ENCODE measurements around the gene CD2AP. TPM values are rescaled to one million over a fixed set of nuclear protein-coding genes. Genes with fewer than 3 reads are reported as not detected.
"Not testable (repeated sequence)": the region's sequence is repeated elsewhere in the genome, so short reads cannot be mapped to it uniquely, and the experiment has no call there.

Gene CD2AP
- total RNA-seq, 2 donors from 2014 or later = 18.9 to 29.6 TPM

DNA sequence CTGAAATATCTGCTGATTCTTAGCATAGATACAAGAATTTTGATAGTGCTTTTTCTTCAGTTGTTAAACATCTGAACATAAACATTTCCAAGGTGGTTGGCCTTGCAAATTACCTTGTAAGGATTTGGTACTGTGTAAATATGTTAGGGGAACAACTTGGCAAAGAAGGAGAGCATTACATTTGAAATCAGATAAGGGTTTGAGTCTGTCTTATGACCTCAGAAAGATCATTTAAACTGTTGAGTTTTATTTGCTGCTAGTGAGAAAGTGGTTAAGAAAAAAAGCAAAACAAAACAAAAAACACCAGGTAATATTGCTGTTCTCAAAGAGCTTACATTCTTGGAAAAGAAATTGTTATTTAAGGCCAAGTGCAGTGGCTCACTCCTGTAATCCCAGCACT is 56.5 kb downstream of the CD2AP start:
- Mint-ChIP-seq H3K4me3 (no peak overlapping the region), H3K4me1 (ENCODE audit: low read depth in 2 of 2) (peaks cover 13 to 14% of the 10 kb centered on the region in 2 donors), H3K36me3 (peaks cover 5% of the 10 kb centered on the region), H3K9me3 (no peaks in the 10 kb centered on the region), H3K27ac (no peak overlapping the region), H3K27me3 (no peaks in the 10 kb centered on the region)
- no peak for ATAC-seq
- no peak for DNase-seq (ENCODE audit: low spot score)

DNA sequence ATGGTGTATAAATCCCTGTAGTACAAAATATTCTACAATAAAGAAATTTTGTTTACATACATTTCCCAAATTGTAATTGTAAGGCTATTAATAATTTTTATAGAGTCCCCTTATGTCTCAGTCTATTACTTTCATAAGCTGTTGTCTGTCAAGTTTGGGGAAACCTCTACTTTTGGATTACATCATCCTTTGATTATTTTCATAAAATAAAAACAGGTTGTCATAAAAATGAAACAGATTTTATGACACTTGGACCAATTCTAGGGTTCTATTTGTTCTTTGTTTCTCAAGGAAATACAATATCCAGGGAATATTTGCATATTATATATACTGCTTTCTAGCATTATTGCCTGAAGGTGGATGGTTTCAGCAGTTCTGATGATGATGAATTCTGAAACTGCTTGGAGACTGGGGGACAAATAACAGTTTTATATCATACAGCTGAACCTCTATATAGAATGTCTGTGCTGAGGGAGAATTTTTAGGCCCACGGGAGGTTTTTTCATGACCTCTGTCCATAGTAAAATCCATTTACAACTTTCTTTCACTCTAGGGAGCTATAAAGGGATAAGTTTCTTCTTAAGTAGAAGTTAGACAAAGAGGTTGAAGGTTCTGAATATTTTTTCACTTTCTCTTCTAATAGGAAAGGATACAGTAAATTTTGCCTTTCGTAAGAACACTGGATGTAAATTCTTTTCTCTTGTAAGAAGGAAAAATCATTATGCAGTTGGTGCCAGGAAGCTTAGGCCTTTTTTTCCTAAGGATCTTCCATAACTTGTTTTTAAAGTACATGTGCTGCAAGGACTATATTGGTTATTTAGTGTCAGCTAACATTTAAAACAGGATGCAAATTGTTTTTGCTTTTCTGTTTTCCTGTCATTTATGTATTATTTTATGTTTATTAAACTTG is 58.0 kb downstream of the CD2AP start:
- Mint-ChIP-seq H3K9me3 (no peaks in the 10 kb centered on the region), H3K27me3 (no peaks in the 10 kb centered on the region), H3K4me1 (ENCODE audit: low read depth in 2 of 2) (peaks cover 9 to 10% of the 10 kb centered on the region in 2 donors)

DNA sequence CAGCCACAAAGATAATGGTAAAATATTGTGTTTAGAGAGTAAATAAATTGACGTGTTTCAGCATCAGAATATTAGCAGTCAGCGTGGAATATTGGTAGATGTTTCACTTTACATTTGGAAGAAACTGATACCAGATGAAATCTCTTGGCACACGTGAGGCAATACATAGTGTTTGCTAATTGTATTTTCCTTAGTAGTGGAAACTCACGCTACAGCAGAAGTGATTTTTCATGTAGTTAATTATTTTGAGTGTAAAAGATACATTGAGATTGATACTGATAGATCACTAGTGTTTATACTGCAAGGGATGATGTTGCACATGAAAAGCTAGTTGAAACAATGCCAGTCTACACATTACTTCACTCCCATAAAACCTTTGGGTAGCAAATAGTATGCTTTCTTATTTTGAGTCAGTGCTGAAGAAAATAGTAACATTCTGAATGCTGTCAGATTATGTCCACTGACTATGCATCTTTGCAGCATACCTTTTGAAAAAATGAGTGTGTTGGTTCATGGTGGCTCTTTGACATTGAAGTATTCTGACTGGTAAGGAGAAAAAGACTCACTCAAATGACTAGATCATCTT is 59.3 kb downstream of the CD2AP start:
- no peaks in the 10 kb centered on the region for H3K27me3 Mint-ChIP-seq
- no peak for DNase-seq (ENCODE audit: low spot score)
- no peak overlapping the region for H3K4me3 Mint-ChIP-seq
- peaks cover 9 to 10% of the 10 kb centered on the region in 2 donors for H3K4me1 Mint-ChIP-seq (ENCODE audit: low read depth in 2 of 2)
- no peak overlapping the region for H3K27ac Mint-ChIP-seq
- peaks cover 5% of the 10 kb centered on the region for H3K36me3 Mint-ChIP-seq
- H3K9me3 Mint-ChIP-seq = no peaks in the 10 kb centered on the region
- ATAC-seq = peak in 1 of 2 donors; percentile 64

More for the DNA sequence above, 58.0 kb downstream of the CD2AP start:
- no peak for ATAC-seq
- H3K4me3 Mint-ChIP-seq = no peak overlapping the region
- H3K36me3 Mint-ChIP-seq = peaks cover 5% of the 10 kb centered on the region
- H3K27ac Mint-ChIP-seq = no peak overlapping the region
- no peak for DNase-seq (ENCODE audit: low spot score)

DNA sequence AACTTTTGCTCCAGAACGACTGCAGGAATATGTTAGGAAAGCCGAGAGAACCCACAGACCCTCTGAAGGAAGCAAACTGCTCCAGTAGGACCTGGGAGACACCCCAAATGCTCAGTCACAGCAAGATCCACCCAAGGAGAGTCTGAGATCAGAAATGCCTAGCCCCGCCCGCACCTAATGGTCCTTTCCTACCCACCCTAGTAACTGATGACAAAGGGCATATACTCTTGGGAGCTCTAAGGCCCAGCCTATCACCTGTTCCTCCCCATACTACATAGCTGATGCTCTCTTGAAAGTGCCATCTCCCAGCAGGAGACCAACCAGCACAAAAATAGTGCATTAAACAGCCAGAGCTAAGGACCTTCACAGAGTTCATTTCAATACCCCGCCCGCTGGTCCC is 67.6 kb downstream of the CD2AP start:
- ATAC-seq = no peak
- no peak for DNase-seq (ENCODE audit: low spot score)
- H3K4me1 Mint-ChIP-seq (ENCODE audit: low read depth in 2 of 2) = peaks cover 0 to 2% of the 10 kb centered on the region in 2 donors
- H3K36me3 Mint-ChIP-seq = peaks cover 27% of the 10 kb centered on the region
- no peaks in the 10 kb centered on the region for H3K27me3 Mint-ChIP-seq
- peaks cover 5% of the 10 kb centered on the region for H3K9me3 Mint-ChIP-seq
- no peak overlapping the region for H3K4me3 Mint-ChIP-seq
- no peak overlapping the region for H3K27ac Mint-ChIP-seq

DNA sequence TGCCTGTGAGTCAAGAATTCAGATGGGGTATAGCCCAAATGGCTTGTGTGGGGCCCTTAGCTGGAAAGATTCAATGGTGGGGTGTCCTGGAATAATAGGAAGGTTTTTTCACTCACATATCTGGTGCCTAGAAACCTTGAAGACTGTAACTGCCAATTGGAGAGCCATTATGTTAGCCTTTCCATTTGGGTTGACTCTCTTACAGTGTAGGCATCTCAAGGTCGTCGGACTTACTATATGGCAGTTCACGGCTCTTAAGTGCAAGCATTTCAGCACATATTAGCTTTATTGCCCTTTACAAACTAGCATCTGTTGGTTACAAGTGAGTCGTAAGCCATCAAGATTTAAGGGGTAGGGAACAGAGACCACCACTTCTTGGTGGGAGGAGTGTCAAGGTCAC is 74.1 kb downstream of the CD2AP start:
- no peaks in the 10 kb centered on the region for H3K27me3 Mint-ChIP-seq
- peaks cover 15% of the 10 kb centered on the region for H3K36me3 Mint-ChIP-seq
- peaks cover 5% of the 10 kb centered on the region for H3K9me3 Mint-ChIP-seq
- peaks cover 0 to 6% of the 10 kb centered on the region in 2 donors for H3K4me1 Mint-ChIP-seq (ENCODE audit: low read depth in 2 of 2)
- no peak for ATAC-seq
- no peak overlapping the region for H3K4me3 Mint-ChIP-seq
- DNase-seq (ENCODE audit: low spot score) = no peak
- H3K27ac Mint-ChIP-seq = no peak overlapping the region

DNA sequence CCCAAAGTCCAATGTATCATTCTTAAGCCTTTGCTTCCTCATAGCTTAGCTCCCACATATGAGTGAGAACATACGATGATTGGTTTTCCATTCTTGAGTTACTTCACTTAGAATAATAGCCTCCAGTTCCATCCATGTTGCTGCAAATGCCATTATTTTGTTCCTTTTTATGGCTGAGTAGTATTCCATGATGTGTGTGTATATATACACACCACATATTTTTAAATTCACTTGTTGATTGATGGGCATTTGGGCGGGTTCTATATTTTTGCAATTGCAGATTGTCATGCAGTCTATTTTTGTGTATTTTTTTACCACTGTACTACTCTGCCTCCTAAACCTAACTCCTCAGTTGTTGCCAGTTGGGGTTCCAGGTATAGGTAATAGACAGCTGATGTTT is 74.7 kb downstream of the CD2AP start:
- H3K36me3 Mint-ChIP-seq = peaks cover 16% of the 10 kb centered on the region
- H3K4me1 Mint-ChIP-seq (ENCODE audit: low read depth in 2 of 2) = peaks cover 0 to 6% of the 10 kb centered on the region in 2 donors
- ATAC-seq = no peak
- peaks cover 5% of the 10 kb centered on the region for H3K9me3 Mint-ChIP-seq
- no peak overlapping the region for H3K4me3 Mint-ChIP-seq
- DNase-seq (ENCODE audit: low spot score) = no peak
- no peak overlapping the region for H3K27ac Mint-ChIP-seq
- H3K27me3 Mint-ChIP-seq = no peaks in the 10 kb centered on the region

DNA sequence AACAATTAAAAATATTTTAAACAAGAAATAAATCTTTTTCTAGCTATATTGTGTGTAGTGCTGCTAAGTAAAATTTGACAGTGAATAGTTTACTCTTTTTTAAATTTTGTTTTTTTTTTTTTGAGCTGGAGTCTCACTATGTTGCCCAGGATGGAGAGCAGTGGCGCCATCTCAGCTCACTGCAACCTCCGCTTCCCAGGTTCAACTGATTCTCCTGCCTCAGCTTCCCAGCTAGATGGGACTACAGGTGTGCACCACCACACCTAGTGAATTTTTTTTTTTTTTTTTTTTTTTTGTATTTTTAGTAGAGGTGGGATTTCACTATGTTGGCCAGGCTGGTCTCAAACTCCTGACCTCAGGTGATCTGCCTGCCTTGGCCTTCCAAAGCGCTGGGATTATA is 75.7 kb downstream of the CD2AP start:
- DNase-seq (ENCODE audit: low spot score); ATAC-seq; H3K27me3 Mint-ChIP-seq; H3K4me3 Mint-ChIP-seq; H3K9me3 Mint-ChIP-seq; H3K27ac Mint-ChIP-seq: not testable (repeated sequence)
- peaks cover 3 to 15% of the 10 kb centered on the region in 2 donors for H3K4me1 Mint-ChIP-seq (ENCODE audit: low read depth in 2 of 2)
- peaks cover 15% of the 10 kb centered on the region for H3K36me3 Mint-ChIP-seq

DNA sequence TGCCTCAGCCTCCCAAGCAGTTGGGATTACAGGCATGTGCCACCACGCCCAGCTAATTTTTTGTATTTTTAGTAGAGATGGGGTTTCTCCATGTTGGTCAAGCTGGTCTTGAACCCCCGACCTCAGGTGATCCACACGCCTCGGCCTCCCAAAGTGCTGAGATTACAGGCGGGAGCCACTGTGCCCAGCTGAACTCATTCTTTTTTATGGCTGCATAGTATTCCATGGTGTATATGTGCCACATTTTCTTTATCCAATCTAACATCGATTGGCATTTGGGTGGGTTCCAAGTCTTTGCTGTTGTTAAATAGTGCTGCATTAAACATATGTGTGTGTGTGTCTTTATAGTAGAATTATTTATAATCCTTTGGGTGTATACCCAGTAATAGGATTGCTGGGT is 78.9 kb downstream of the CD2AP start:
- peaks cover 8 to 21% of the 10 kb centered on the region in 2 donors for H3K4me1 Mint-ChIP-seq (ENCODE audit: low read depth in 2 of 2)
- H3K27me3 Mint-ChIP-seq; H3K27ac Mint-ChIP-seq; H3K4me3 Mint-ChIP-seq; ATAC-seq; H3K9me3 Mint-ChIP-seq; DNase-seq (ENCODE audit: low spot score): not testable (repeated sequence)
- H3K36me3 Mint-ChIP-seq = peaks cover 25% of the 10 kb centered on the region

DNA sequence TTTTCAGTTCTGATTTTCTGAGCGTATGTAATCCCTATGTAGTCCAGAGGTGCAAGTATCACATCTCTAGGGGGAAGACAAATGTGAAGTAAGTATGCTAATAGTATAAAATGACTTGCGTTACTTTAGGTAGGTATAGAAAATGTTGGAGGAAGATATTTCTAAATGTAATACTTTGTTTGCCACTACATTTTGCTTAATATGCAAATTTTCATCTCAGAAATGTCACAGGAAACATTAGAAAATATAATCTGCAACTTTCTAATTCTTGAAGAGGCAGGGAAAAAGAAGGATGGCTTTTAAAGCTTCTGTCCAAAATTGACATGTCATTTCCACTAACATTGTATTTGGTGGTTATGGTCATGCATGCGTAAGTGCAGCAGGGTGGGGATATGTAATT is 85.6 kb downstream of the CD2AP start:
- peaks cover 7 to 8% of the 10 kb centered on the region in 2 donors for H3K4me1 Mint-ChIP-seq (ENCODE audit: low read depth in 2 of 2)
- ATAC-seq (no peak), DNase-seq (ENCODE audit: low spot score) (no peak)
- H3K9me3 Mint-ChIP-seq = no peaks in the 10 kb centered on the region
- no peaks in the 10 kb centered on the region for H3K27me3 Mint-ChIP-seq
- peaks cover 11% of the 10 kb centered on the region for H3K36me3 Mint-ChIP-seq
- H3K4me3 Mint-ChIP-seq = no peak overlapping the region
- H3K27ac Mint-ChIP-seq = no peak overlapping the region

DNA sequence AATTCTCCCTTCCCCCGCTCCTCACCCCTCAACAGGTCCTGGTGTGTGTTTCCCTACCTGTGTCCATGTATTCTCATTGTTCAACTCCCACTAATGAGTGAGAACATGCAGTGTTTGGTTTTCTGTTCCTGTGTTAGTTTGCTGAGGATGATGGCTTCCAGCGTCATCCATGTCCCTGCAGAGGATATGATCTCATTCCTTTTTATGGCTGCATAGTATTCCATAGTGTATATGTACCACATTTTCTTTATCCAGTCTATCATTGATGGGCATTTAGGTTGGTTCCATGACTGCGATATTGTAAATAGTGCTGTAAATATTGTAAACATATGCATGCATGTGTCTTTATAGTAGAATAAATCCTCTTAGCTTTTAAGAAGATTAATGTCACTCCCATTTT is 89.0 kb downstream of the CD2AP start:
- not testable (repeated sequence) for H3K27ac Mint-ChIP-seq; ATAC-seq; H3K27me3 Mint-ChIP-seq; H3K4me1 Mint-ChIP-seq (ENCODE audit: low read depth in 2 of 2); H3K36me3 Mint-ChIP-seq; H3K4me3 Mint-ChIP-seq; DNase-seq (ENCODE audit: low spot score); H3K9me3 Mint-ChIP-seq

DNA sequence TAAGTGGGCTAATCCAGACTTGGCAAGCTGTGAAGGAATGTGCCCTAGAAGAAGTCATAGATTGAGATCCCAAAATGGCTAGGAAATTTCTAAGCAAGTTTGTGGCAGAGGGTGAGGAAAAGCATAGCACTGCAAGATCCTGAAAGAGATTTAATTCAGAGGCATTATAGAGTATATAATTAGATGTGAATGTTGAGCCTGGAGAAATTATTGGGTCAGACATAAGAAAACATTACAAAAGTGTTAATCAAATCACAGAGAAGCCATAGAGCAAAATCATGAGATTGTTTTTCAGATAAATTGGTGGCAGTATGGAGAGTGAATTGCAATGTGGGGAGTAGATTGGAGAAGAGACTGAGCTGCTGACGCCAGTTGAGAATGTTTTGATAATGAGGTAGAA is 90.0 kb downstream of the CD2AP start:
- Mint-ChIP-seq H3K27ac (no peak overlapping the region), H3K9me3 (no peaks in the 10 kb centered on the region), H3K4me3 (no peak overlapping the region), H3K27me3 (no peaks in the 10 kb centered on the region), H3K4me1 (ENCODE audit: low read depth in 2 of 2) (peaks cover 6 to 8% of the 10 kb centered on the region in 2 donors), H3K36me3 (no peaks in the 10 kb centered on the region)
- no peak for DNase-seq (ENCODE audit: low spot score)
- ATAC-seq = no peak

DNA sequence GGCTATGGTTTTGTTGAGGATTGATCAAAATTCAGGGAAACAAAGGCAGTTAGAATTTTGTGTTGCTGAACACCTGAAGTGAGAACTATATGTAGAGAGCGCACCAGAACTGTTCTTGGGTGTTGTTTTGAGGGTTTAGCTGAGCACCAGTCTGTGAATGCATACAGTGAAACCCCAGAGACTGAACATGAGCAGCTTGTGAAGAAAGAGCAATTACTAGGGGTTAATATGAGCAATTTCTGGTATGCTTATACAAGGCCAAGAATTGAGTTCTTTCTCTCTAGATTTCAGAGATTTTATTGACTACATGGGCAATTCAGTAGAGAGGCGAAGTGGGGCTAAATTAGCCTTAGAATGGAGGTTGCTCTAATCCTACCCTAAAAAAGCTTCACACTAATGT is 93.9 kb downstream of the CD2AP start:
- Mint-ChIP-seq H3K4me3 (no peak overlapping the region), H3K4me1 (ENCODE audit: low read depth in 2 of 2) (peaks cover 4 to 8% of the 10 kb centered on the region in 2 donors), H3K36me3 (no peaks in the 10 kb centered on the region), H3K27me3 (no peaks in the 10 kb centered on the region), H3K27ac (no peak overlapping the region), H3K9me3 (no peaks in the 10 kb centered on the region)
- DNase-seq (ENCODE audit: low spot score) (no peak), ATAC-seq (no peak)

DNA sequence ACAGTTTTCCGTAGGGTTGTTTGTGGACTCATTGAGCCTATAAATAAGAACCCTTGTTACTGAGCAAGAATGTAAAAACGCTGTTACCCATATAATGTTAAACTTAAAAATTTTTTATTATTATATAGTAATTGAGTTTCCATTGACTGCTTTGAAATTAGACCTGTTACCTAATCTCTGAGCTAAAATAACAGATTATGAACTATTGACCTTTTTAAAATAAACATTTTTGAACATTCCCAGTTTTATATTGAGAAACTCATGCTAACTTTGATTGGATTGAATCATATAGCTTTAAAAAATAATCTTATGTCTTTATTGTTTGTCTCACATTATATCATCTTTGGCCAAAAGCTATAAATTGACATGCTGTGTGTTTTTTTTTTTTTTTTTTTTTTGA is 95.5 kb downstream of the CD2AP start:
- ATAC-seq (no peak), DNase-seq (ENCODE audit: low spot score) (no peak)
- no peak overlapping the region for H3K4me3 Mint-ChIP-seq
- H3K4me1 Mint-ChIP-seq (ENCODE audit: low read depth in 2 of 2) = peaks cover 4 to 8% of the 10 kb centered on the region in 2 donors
- no peaks in the 10 kb centered on the region for H3K9me3 Mint-ChIP-seq
- H3K36me3 Mint-ChIP-seq = no peaks in the 10 kb centered on the region
- no peaks in the 10 kb centered on the region for H3K27me3 Mint-ChIP-seq
- H3K27ac Mint-ChIP-seq = no peak overlapping the region

DNA sequence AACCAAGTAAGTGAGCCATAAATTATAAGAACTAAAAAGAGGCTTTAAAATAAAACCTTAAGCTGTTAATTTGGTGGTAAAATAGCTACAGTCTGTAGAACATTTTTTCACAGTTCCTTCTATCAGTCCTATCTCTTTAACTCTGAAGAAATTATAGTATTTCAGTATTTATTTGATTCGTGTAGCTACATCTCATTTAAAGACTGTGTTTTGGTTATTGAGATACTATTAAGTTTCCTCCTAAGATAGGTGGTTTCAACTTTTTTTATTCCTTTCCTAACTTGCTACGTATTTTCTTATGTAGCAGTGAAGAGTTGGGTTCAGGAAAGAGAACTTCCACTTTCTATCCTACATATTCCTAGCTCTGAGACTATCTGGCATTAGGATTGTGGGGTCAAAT is 97.2 kb downstream of the CD2AP start:
- no peaks in the 10 kb centered on the region for H3K9me3 Mint-ChIP-seq
- peaks cover 4 to 8% of the 10 kb centered on the region in 2 donors for H3K4me1 Mint-ChIP-seq (ENCODE audit: low read depth in 2 of 2)
- no peak overlapping the region for H3K4me3 Mint-ChIP-seq
- no peak for DNase-seq (ENCODE audit: low spot score)
- ATAC-seq = no peak
- no peak overlapping the region for H3K27ac Mint-ChIP-seq
- H3K27me3 Mint-ChIP-seq = no peaks in the 10 kb centered on the region
- H3K36me3 Mint-ChIP-seq = no peaks in the 10 kb centered on the region
